GM15510 (cell line): ENCODE results near the gene RNF31.

Source experiments
- POLR2A ChIP-seq: IDR thresholded peaks from 3 replicates; pipeline ENCODE4 v1.6.1; 2011; ENCODE audit warnings: borderline replicate concordance; ENCODE audit not compliant: insufficient read length; ENCODE audit errors: extremely low read depth

The RNF31 gene

GRCh38 chr14:24146978-24147760, at the start of gene RNF31:
TSS of gene RNF31 (plus strand) at chr14:24147498. CDS start at chr14:24147699, 201 bp downstream.
- TF ChIP-seq POLR2A, result peak; percentile 67

DNA sequence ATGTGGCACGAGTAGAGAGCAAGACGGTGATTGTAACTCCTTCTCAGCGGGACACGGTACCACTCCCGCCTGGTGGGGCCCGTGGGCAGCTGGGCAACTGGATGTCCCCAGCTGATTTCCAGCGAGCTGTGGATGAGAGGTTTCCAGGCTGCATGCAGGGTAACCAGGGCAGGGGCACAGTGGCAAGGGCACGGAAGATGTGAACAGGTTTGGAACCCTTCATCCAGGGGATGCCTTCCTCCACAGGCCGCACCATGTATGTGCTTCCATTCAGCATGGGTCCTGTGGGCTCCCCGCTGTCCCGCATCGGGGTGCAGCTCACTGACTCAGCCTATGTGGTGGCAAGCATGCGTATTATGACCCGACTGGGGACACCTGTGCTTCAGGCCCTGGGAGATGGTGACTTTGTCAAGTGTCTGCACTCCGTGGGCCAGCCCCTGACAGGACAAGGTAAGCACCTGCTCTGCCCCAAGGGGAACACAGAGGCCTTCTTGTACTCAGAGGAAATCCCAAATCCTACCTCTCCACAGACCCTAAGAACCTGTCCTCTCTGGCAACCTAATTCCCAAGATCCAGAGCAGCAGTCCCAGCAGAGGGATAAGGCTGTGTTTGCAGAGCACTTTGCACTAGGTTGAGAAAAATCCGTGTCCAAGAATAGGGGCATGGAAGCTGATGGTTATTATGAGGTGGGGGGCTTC, 48.9 kb upstream of the RNF31 start:
- peak; percentile 12 for TF ChIP-seq POLR2A

- peak; percentile 7 for TF ChIP-seq POLR2A
Observed at GRCh38 chr14:24098927-24099813, 48.1 kb upstream of the RNF31 start.

DNA sequence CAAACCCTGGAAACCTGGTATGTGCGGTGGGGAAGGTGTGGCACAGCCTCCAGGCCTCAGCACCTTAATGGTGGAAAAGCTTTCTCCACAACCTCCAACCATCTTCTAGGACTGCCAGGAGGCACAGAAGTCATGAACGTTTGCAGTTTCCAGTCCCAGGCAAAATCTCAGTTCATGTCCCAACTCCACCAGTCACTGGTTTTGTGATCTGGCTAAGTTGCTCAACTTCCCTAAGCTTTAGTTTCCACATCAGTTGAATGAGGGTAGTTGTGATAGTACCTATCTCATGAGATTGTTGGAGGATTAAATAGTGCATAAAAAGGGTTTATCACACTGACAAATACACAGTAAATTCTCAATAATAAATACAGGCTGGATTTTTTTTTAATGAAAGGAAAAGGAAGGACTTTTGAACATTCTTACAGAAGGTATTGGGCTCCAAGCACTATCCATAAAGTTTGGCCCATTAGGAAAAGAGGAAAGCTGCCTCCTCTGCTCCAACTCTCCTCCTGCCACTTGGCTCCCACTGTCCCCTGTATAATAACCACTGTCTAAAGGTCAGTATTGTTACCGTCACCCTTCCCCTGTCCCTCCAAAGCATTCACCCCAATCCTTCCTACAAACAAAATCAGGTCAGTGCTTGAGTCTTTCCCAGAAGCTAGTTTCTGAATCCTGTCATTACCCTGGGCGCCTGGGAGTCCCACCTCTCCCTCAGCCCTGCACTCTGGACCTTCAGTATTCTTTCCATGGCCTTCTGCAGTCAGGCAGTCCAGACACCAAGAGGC, 46.9 kb upstream of the RNF31 start:
- no peak for TF ChIP-seq POLR2A

GRCh38 chr14:24100982-24101494, 46.3 kb upstream of the RNF31 start:
- no peak for TF ChIP-seq POLR2A

- no peak for TF ChIP-seq POLR2A
Observed at GRCh38 chr14:24102357-24103048, 44.8 kb upstream of the RNF31 start.

DNA sequence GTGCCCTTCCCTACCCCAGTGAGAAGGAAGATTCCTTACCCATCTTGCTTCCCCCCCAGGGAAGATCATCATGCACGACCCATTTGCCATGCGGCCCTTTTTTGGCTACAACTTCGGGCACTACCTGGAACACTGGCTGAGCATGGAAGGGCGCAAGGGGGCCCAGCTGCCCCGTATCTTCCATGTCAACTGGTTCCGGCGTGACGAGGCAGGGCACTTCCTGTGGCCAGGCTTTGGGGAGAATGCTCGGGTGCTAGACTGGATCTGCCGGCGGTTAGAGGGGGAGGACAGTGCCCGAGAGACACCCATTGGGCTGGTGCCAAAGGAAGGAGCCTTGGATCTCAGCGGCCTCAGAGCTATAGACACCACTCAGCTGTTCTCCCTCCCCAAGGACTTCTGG, 43.8 kb upstream of the RNF31 start:
- no peak for TF ChIP-seq POLR2A

DNA sequence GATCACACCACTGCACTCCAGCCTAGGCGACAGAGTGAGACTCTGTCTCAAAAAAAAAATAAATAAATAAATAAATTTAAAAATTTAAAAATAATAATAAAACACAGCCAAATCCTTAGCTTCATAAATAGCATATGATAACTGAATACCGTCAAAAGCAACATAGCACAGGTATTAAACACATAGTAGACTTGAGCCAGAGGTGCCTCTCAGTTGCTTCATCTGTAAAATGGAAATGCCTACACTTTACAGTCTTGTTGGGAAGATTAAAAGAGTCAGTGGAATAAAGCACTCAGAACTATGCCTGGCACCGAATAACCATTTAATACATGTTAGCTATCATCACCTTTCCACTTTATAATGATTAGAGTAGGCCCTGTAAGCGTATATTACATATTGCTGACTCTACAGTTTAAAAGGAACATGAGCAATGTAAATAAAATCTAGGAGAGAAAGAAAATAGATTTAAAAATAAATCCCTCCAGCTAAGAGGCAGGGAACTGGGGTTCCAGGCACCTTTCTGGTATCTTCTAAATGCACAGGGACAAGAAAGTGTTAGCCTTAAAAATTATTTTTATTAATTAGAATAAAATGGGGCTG, 40.5 kb upstream of the RNF31 start:
- no peak for TF ChIP-seq POLR2A

DNA sequence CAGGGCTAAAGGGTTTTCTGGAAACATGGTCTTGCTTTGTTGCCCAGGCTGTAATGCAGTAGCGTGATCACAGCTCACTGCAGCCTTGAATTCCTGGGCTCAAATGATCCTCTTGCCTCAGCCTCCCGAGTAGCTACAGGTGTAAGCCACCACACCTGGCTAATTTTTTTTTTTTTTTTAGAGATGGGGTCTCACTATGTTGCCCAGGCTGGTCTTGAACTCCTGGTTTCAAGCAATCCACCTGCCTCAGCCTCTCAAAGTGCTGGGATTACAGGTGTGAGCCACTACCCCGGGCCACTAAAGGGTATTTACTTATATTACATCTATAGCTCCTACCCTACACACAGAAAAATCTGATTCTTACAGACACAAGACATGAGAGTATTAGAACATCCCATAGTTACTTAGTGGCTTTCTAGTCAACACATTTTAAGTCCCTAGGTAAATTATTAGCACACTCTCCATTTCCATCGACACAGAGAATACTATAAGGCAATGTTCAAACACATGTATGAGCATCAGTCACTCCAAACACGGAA, 38.9 kb upstream of the RNF31 start:
- no peak for TF ChIP-seq POLR2A

DNA sequence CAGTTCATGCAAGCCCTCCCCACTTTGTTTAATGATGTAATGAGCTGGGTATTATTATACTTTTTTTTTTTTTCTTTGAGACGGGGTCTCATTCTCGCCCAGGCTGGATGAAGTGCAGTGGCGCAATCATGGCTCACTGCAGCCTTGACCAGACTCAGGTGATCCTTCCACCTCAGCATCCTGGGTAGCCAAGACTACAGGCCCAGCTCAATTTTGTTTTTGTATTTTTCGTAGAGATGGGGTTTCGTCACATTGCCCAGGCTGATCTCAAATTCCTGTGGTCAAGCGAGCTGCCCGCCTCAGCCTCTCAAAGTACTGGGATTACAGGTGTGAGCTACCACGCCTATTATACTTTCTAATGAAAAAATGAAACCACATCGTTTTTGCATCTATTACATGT, 37.2 kb upstream of the RNF31 start:
- TF ChIP-seq POLR2A, result no peak

DNA sequence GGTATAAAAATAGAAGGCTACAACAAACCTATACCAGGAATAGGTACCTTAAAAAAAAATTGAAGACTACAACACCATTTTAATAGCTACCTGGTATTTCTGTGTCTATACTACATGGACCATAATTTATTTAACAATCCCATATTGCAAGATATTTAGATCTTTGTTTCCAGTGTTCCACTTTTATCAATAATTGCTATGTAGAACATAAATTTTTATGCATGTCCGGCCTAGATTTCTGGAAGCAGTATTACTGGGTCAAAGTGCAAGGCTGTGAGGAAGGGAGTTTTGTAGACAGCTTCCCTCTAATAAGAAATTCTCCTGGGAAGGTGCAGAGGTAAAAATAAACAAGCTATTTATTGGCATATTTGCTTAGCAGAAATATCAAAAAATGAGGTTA, 36.8 kb upstream of the RNF31 start:
- no peak for TF ChIP-seq POLR2A

GRCh38 chr14:24113379-24113800, 33.9 kb upstream of the RNF31 start:
- no peak for TF ChIP-seq POLR2A
